GM19025 (cell line): ENCODE data around the gene THBS1.

ENCODE experiments used
- ATAC-seq: cut with Tn5 transposase; IDR thresholded peaks from one replicate; pipeline ENCODE4 v1.9.1; 2021; ENCODE audit warnings: mild to moderate bottlenecking, low read depth, moderate library complexity; ENCODE audit not compliant: unreplicated experiment

THBS1 gene

DNA sequence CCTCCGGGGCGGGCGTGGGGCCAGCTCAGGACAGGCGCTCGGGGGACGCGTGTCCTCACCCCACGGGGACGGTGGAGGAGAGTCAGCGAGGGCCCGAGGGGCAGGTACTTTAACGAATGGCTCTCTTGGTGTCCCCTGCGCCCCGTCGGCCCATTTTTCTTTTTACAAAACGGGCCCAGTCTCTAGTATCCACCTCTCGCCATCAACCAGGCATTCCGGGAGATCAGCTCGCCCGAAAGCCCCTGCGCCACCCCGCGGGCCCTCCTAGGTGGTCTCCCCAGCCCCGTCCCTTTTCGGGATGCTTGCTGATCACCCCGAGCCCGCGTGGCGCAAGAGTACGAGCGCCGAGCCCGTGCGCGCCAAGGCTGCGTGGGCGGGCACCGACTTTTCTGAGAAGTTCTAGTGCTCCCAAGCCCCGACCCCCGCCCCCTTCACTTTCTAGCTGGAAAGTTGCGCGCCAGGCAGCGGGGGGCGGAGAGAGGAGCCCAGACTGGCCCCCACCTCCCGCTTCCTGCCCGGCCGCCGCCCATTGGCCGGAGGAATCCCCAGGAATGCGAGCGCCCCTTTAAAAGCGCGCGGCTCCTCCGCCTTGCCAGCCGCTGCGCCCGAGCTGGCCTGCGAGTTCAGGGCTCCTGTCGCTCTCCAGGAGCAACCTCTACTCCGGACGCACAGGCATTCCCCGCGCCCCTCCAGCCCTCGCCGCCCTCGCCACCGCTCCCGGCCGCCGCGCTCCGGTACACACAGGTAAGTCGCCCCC lies at the start of gene THBS1:
THBS1 (plus strand) TSS at position 595 of the 757 bp plus-strand sequence. CDS start 779 bp downstream, outside the sequence.
- ATAC-seq, result no peak

DNA sequence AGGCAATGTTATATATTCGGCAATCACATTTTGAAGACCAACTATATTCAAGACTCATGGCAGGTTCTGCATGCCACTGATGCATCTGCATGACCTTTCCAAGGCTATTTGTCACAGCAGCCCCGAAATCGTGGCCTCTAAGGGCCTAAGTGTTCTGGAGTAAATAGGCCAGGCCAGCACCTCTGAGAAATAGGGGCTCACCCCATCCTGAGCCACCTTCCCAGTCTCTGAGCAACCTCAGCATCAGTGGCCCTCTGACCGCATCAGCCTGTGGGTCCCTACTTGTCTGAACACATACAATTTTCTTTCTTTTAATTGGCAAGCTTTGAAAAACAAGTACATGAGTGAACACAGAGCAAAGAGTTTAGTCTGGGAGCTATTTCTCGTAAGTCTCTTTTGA lies 45.9 kb upstream of the THBS1 start:
- ATAC-seq, result no peak

DNA sequence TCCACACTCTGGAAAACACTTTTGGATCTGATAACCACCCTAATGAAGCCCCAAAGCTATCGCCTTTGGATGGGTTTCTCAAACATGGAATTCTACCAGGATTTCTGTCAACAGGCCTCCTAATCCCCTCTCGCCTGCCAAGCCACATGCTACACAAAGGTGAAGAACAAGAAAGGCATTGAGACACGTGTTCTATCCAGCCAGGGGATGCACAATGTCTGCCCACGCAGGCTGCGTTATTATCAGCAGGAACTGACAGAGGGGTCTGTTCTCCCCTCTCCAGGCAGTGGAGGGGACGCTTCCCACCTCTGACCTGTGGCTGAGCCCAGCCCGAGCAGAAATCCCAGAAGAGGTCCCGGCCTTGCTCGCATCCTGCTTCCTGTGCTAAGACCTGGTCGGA lies 45.4 kb upstream of the THBS1 start:
- no peak for ATAC-seq

- ATAC-seq, result no peak
These were observed 41.9 kb upstream of the THBS1 start for GRCh38 chr15:39538936-39539335.

DNA sequence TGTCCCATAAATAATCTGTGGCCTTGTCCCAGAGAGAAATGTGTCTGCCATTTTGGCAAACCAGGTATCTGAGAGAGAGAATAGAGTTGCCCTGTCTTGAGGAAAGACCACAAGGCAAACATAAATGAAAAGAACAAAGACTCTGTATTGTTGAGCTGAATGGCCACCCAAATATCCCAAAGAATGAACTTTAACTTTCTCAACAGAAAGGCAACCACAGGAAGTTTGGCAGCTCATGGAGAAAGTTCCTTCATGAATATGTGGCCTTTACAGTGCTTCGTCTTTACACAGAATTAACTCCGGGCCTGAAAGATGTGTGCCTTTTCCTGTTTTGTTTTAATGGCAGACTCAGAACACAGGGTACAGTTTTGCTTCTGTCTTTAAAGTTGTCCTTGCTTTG lies 41.4 kb upstream of the THBS1 start:
- no peak for ATAC-seq

DNA sequence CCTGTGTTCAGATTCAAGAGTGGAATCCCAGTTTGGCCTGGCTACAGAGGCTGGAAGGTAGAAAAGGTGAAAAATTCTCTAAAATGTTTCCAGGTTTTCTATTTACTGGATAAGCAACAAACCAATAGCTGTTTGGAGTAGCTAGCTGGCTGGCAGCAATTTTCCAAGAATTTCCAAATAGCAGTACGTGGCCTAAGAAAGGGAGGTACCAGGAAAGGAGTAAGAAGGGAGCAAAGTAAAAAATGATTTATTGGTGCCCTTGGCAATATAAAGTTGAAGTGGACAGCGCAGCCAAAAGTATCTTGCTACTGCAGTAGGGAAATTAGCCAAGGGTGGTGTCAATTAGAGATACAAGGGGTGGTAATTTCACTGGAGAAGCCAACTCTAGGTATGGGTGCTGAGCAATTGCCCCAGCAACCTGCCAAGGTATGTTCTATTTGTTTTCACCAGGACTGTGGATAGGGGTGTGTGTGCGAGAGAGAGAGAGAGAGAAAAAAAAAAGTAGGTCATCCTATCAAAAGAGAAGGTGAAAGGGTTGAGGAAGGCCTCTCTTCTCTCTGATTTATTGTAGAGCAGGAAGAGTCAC lies 40.8 kb upstream of the THBS1 start:
- ATAC-seq, result no peak

- no peak for ATAC-seq
These were observed 38.4 kb upstream of the THBS1 start for GRCh38 chr15:39542385-39543065.

GRCh38 chr15:39543651-39544050 lies 37.2 kb upstream of the THBS1 start:
- ATAC-seq, result no peak

DNA sequence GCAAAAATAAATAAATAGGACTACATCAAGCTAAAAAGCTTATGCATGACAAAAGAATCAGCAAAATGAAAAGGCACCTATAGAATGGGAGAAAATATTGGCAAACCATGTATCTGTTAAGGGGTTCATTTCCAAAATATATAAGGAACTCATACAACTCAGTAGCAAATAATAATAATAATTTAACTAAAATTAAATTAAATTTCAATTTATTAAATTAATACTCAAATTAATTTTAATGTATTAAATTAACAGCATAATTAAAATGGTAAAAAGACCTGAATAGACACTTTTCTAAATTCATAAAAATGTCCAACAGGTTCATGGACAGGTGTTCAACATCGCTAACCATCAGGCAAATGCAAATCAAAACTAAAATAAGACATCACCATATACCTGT lies 34.0 kb upstream of the THBS1 start:
- ATAC-seq, result no peak

DNA sequence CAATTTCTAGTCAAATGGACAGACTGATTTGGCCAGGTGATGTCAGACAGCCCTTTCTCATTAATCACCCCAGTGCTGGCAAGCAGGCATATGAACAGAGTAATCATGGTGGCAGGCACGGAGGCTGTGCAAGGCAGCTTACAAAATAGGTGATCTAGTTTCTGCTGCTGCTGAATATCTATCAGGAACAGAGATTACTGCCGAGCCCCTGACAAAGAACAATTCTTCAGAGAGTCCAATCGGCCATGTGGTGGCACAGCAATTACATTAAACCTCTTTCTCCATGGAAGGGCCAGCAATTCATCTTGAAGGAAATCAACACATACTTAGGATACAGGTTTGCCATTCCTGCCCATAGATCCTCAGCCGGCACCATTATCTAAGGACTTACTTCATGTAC lies 32.3 kb upstream of the THBS1 start:
- no peak for ATAC-seq

DNA sequence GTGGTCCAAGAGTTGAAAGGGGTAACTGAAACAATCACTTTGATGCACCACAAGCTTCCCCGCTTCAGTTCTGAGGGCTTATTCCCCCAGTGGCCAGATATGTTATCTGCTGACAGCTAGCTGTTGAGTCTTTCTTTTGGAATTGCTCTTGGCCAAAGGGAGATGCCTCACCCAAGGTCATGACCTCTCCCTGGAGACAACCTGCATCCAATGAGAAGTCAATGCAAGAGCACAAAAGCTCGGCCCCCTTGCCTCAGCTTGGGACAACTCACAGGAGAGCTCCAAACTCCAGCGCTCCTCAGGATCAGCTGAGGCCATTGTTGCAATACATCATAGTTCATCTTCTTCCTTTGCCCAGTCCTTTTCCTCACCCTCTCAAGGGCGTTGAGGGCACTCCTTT lies 31.0 kb upstream of the THBS1 start:
- ATAC-seq, result no peak

DNA sequence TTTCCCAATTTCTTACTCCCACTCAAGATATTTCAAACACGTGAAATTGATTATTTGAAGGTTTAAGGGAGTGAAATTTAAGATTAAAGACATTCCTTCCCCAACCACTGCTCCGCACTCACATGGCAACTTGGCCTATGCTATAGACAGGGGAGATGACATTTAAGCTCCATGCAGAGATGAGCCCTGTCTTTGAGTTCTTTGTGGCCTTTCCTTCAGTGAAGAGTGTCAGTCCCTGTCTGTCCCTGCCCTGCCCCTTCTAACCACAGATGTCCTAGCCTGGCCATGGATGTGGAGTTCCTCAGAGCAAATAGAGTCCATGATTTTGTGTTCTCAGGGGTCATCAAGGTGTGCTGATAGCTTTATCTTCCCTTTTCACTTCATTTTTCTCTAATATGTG lies 29.4 kb upstream of the THBS1 start:
- ATAC-seq, result no peak

DNA sequence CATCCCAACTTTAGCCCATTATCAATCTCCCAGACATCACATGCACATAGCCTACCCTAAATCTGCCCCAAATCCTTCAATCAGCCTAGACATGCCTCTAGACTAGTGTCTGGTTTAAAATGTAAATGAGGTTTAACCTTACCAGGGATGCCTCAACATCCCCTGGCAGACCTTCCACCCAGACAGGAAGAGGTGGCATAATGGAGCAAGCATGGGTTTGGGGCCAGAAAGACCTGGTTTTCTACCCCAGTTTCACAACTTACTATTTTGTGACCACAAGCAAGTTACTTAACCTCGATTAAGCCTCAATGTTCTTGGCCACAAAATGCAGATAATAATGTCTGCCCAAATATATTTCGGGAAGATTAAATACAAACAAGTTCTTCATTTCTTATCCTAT lies 28.3 kb upstream of the THBS1 start:
- no peak for ATAC-seq

GRCh38 chr15:39553947-39554693 lies 26.8 kb upstream of the THBS1 start:
- no peak for ATAC-seq

DNA sequence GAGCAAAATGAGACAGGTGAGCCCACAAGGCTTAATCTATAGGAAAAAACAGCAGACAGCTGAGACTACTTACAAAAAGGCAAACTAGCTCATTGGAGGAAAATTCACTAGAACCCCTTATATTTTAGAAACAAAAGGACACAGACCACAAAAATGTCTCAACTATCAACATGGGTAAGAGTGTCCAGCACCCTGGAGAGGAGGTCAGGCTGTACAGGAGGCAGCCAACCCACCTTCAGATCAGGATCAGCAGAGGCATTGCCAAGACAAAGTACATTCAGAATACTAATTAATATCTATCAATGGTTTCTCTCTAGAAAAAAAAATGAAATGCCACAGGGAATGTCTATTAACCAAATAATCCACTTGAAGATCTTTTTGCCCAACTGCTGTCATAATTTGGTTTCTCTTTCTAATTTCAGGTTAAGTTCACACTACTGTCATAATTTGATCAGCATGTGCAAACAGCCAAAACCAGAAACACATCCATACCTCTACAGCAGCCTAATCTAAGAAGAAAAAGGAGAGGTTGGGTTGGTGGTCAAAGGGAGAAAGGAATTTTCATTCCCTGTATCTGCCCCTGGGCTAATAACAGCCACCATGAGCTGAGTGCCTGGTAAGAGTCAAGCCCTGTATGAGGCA lies 26.0 kb upstream of the THBS1 start:
- ATAC-seq, result no peak

DNA sequence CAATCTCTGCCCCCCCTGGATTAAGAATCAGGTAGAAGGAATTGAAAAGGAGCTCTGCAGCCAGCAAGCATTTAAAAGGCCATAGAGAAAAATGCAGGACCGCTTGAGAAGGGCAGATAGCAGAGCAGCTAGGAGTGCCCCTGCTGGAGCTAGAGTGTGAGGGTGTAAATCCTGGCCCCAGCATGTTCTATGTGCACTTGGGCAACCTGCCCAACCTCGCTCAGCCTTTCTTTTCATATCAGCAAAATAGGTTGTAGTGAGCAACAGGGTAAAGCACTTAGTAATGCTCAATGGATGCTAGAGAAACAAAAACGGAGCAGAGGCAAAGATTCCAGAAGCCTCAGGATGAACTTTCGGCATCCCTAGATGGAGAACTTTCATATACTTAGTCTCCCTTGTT lies 25.0 kb upstream of the THBS1 start:
- ATAC-seq, result no peak

DNA sequence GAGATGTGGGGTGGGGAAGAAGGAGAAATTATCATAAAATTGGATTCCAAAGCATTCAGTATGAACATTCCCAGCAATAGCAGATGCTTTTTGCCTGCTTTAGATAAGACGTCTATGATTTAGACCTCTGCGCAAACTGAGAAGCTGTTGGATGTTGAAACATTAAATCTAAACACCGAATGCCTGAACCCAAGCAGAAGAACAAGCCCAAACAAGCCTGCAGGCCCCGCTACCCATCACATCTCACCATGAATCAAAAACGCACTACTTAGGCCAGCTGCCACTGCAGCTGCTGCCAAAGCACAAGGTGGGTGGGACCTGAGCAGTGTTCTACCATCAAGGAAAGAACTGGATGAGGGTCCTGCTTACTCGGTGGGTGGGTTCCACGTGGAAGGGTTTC lies 24.4 kb upstream of the THBS1 start:
- no peak for ATAC-seq

DNA sequence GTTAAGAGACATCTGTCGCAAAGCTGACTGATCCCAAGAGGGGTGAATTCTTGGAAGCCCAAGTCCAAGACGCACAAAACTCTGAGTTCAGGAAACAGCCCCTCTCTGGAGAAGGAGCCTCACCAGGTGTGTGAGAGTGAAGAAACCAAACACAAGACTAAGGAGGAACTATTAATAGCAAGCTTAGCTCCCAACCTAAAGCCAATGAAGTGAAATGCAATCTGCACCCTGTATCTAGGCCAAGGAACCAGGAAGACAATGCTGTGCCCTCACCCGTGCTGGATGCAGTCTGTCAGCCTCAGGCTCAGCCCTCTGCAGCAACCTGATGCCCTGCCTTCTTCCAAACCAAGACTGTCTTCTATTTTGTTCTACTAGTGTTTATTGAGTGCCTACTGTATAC lies 22.5 kb upstream of the THBS1 start:
- ATAC-seq, result no peak

DNA sequence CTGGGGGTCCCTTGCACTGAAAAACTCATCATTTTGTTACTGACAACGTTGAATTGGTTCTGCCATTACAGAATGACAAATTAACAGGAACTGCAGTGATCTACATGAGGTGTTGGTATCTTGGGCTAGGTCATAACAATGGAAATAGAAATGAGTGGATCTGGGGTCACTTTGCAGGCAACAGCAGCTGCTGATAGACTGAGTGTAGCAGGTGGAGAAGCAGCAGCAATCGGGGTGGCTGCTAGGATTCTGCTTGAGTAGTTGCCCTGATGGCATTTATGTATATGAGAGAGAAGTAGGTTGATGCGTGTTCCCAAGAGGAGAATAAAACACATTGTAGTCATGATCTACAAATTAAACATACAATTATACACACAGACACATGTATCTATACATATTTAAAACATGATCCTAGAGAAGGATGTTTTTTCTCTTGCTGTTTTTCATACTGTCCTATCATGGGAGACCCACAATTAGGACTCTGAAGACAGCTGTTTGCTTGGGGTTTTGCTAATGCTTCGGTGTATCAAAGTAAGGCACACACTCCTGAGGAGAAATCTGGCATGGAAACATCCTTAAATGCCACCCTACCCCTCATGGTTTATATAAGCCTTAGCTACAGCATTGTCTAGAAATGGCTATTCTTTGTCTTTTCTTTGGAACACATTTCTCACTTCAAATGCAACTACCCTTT lies 15.8 kb upstream of the THBS1 start:
- ATAC-seq, result no peak

DNA sequence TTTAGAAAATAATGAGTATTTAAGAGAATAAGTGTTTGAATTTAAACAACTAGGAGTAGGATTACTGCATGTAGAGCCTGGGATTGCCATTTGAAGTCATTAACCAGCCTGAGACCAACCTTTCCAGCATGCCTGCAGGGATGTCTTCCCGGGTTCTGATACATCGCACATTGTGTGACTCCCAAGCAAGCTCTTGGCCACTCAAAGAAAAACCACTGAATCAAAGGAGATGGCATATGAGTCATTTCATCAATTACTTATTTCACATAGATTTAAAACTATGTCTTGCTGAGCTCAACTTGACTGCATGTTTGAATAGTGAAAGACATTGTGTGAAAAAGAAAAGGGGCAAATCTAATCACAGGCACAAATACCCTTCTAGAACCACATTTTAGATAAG lies 15.0 kb upstream of the THBS1 start:
- no peak for ATAC-seq
